ENCODE results near the gene SKIL. TPM values are rescaled to one million over a fixed set of nuclear protein-coding genes. Genes with fewer than 3 reads are reported as not detected.
A peak's percentile ranks its signal among the peaks of the same experiment; 100 is the strongest.

The SKIL gene
- total and polyA plus RNA-seq, 10 donors = 9.1 to 48.2 (median 33.4) TPM

DNA sequence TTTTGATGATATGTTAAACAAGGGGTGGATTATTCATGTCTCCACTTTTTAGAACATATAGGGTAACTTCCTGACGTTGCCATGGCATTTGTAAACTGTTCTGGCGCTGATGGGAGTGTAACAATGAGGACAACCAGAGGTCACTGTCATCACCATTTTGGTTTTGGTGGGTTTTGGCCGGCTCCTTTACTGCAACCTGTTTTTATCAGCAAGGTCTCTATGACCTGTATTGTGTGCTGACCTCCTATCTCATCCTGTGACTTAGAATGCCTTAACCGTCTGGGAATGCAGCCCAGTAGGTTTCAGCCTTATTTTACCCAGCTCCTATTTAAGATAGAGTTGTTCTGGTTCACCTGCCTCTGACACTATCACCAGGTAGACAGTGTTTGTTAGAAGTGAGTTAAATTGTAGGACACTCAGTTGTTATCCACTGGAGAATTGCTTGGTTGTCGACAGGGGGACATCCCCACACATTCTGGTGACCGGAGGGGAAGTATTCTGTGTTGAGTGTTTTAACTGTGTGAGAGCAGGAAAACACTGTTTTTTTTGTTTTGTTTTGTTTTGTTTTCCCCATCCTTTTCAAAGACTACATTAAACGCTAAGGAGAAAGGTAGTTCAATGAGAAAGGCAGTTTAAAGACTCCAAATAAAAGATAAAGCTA is 36.9 kb upstream of the SKIL start:
- TF ChIP-seq CTCF (IDR thresholded peaks at IDR 0.05 in 8 of 11, conservative IDR thresholded peaks at IDR 0.05 in 3 of 11) (no peak), POLR2A (IDR thresholded peaks at IDR 0.05) (no peak)
- Histone ChIP-seq H3K4me1 (peaks cover 0 to 6% (median 0%) of the 10 kb centered on the region in 6 donors), H3K4me3 (no peak overlapping the region), H3K9me3 (no peaks in the 10 kb centered on the region), H3K27ac (no peak overlapping the region), H3K27me3 (replicated peaks in 1 of 7) (no peaks in the 10 kb centered on the region), H3K36me3 (no peaks in the 10 kb centered on the region)
- 63 to 79% (median 70%) methylated on average over 7 of the region's 7 CpGs for WGBS, 5 donors
- intact Hi-C loops (cut with DNase I; ENCODE audit: low total_unique reads) = no loop called here
- no peak for DNase-seq

GRCh38 chr3:170321321-170322034 is 36.0 kb upstream of the SKIL start:
- Histone ChIP-seq H3K27ac (no peak overlapping the region), H3K9me3 (no peaks in the 10 kb centered on the region), H3K4me1 (peaks cover 0 to 6% (median 0%) of the 10 kb centered on the region in 6 donors), H3K4me3 (no peak overlapping the region), H3K36me3 (no peaks in the 10 kb centered on the region), H3K27me3 (replicated peaks in 1 of 7) (no peaks in the 10 kb centered on the region)
- peak; percentile 80 for DNase-seq
- 57 to 92% (median 80%) methylated on average over 11 of the region's 11 CpGs for WGBS, 5 donors
- TF ChIP-seq CTCF (IDR thresholded peaks at IDR 0.05 in 8 of 11, conservative IDR thresholded peaks at IDR 0.05 in 3 of 11) = no peak
- TF ChIP-seq POLR2AphosphoS5 (IDR thresholded peaks at IDR 0.05) = no peak
- no peak for TF ChIP-seq POLR2A (IDR thresholded peaks at IDR 0.05)
- intact Hi-C loops (cut with DNase I; ENCODE audit: low total_unique reads) = no loop called here

DNA sequence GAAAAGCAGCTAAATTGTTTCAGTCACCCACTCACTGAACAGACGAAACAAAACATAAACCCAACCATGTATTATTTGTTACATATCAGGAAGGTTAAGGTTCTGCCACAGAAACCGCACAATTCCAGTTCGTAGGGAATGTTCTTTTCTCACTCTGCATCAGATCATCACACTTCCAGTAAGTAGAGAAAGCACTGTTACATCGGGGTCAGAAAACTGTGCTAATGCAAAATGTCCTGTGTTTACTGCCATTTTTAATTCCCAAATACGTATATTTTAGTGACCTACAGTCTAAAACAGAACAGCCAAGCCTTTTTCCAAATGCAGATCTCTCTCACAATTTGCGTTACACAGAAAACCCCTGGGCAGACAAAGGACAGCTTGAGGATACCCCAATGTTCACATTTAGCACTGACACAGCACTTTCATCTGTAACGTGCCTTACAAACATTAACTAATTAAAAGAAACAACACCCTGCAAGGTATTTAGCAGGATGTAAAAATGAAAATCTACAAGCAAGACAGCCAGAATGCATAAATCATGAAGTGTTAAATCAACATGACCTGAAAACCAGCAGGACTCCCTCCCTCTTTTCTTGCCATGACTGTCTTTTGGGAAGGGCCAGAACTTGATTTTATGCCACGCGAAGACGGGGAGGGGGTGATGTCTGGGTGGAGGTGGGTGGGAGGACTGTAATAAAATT is 34.8 kb upstream of the SKIL start:
- no peaks in the 10 kb centered on the region for H3K36me3 ChIP-seq
- no peak for DNase-seq
- H3K4me3 ChIP-seq = no peak overlapping the region
- WGBS, 5 donors = 82 to 91% (median 89%) methylated on average over 10 of the region's 10 CpGs
- H3K27ac ChIP-seq = no peak overlapping the region
- TF ChIP-seq POLR2AphosphoS5 (IDR thresholded peaks at IDR 0.05) (no peak), CTCF (IDR thresholded peaks at IDR 0.05 in 8 of 11, conservative IDR thresholded peaks at IDR 0.05 in 3 of 11) (no peak), POLR2A (IDR thresholded peaks at IDR 0.05) (no peak)
- peaks cover 0 to 7% (median 0%) of the 10 kb centered on the region in 8 donors for H3K9me3 ChIP-seq
- H3K27me3 ChIP-seq (replicated peaks in 1 of 7) = no peaks in the 10 kb centered on the region
- intact Hi-C loops (cut with DNase I; ENCODE audit: low total_unique reads) = no loop called here
- H3K4me1 ChIP-seq = peaks cover 0 to 6% (median 0%) of the 10 kb centered on the region in 6 donors

DNA sequence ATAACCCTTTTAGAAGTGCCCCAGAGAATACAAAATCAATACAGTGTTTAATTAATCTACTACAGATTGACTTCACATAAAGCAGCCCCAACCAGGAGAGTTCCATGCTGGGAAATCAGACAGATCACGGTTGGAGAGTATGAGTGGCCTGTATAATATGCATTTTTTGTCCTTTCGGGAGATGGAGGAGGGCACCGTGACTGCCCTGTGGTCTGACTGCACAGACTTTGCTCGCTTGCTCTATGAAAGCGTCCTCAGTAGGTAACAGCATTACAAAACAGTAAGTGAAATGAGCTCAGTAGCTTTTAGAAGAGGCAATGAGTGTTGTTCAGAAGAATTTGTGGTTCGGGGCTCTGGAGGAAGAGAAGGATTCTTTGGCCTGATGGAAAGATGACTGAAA is 34.2 kb upstream of the SKIL start:
- no peak overlapping the region for H3K4me3 ChIP-seq
- intact Hi-C loops (cut with DNase I; ENCODE audit: low total_unique reads) = no loop called here
- H3K27ac ChIP-seq = no peak overlapping the region
- no peak for DNase-seq
- H3K27me3 ChIP-seq (replicated peaks in 1 of 7) = no peaks in the 10 kb centered on the region
- TF ChIP-seq CTCF (IDR thresholded peaks at IDR 0.05 in 8 of 11, conservative IDR thresholded peaks at IDR 0.05 in 3 of 11) (no peak), POLR2AphosphoS5 (IDR thresholded peaks at IDR 0.05) (no peak), POLR2A (IDR thresholded peaks at IDR 0.05) (no peak)
- peaks cover 0 to 13% (median 0%) of the 10 kb centered on the region in 8 donors for H3K9me3 ChIP-seq
- 86 to 96% (median 92%) methylated on average over 6 of the region's 6 CpGs for WGBS, 5 donors
- H3K4me1 ChIP-seq = peaks cover 0 to 6% (median 0%) of the 10 kb centered on the region in 6 donors
- H3K36me3 ChIP-seq = no peaks in the 10 kb centered on the region
